ENCODE measurements around the gene INTS11.

DNA sequence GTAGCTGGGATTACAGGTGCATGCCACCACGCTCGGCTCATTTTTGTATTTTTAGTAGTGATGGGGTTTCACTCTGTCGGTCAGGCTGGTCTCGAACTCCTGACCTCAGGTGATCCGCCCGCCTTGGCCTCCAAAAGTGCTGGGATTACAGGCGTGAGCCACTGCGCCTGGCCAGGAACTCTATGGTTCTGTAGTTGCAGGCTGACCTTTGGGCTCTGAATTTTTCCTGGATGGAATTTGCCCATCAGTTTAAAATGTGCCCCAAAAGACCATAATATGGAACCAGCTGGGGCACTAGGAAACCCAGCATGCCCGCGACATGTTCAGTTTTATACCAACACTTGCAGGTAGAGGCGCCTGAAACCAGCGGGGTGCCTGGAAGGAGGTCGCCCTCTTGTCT, 45.8 kb downstream of the INTS11 start:
- TF ChIP-seq, protein P1, sequence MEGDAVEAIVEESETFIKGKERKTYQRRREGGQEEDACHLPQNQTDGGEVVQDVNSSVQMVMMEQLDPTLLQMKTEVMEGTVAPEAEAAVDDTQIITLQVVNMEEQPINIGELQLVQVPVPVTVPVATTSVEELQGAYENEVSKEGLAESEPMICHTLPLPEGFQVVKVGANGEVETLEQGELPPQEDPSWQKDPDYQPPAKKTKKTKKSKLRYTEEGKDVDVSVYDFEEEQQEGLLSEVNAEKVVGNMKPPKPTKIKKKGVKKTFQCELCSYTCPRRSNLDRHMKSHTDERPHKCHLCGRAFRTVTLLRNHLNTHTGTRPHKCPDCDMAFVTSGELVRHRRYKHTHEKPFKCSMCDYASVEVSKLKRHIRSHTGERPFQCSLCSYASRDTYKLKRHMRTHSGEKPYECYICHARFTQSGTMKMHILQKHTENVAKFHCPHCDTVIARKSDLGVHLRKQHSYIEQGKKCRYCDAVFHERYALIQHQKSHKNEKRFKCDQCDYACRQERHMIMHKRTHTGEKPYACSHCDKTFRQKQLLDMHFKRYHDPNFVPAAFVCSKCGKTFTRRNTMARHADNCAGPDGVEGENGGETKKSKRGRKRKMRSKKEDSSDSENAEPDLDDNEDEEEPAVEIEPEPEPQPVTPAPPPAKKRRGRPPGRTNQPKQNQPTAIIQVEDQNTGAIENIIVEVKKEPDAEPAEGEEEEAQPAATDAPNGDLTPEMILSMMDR (IDR thresholded peaks at IDR 0.05): no peak
- no peak for TF ChIP-seq POLR2A (IDR thresholded peaks at IDR 0.05)
